HUES48 (cell line): ENCODE measurements around the gene NPAS3.

Experiments
- H3K27ac ChIP-seq: one replicate; pipeline ENCODE4 v1.7.0; 2013; ENCODE audit warnings: low read depth, low read length, inconsistent platforms
- H3K27me3 ChIP-seq: 2 replicates; pipeline ENCODE4 v1.6.1; 2013; ENCODE audit warnings: mild to moderate bottlenecking, low read length; ENCODE audit not compliant: control insufficient read depth, insufficient read depth
- H3K36me3 ChIP-seq: 2 replicates; pipeline ENCODE4 v1.6.1; 2013; ENCODE audit warnings: low read length; ENCODE audit not compliant: control insufficient read depth, insufficient read depth
- H3K4me1 ChIP-seq: 2 replicates; pipeline ENCODE4 v1.6.1; 2013; ENCODE audit warnings: mild to moderate bottlenecking, low read length; ENCODE audit not compliant: control insufficient read depth, insufficient read depth
- H3K4me3 ChIP-seq: 2 replicates; pipeline ENCODE4 v1.5.1; 2013; ENCODE audit warnings: mild to moderate bottlenecking, low read depth, low read length
- H3K9ac ChIP-seq: 2 replicates; pipeline ENCODE4 v1.6.1; 2013; ENCODE audit warnings: mild to moderate bottlenecking, low read depth, low read length, moderate library complexity
- H3K9me3 ChIP-seq: 2 replicates; pipeline ENCODE4 v1.6.1; 2013; ENCODE audit warnings: low read length; ENCODE audit not compliant: control insufficient read depth, insufficient read depth

The NPAS3 gene

DNA sequence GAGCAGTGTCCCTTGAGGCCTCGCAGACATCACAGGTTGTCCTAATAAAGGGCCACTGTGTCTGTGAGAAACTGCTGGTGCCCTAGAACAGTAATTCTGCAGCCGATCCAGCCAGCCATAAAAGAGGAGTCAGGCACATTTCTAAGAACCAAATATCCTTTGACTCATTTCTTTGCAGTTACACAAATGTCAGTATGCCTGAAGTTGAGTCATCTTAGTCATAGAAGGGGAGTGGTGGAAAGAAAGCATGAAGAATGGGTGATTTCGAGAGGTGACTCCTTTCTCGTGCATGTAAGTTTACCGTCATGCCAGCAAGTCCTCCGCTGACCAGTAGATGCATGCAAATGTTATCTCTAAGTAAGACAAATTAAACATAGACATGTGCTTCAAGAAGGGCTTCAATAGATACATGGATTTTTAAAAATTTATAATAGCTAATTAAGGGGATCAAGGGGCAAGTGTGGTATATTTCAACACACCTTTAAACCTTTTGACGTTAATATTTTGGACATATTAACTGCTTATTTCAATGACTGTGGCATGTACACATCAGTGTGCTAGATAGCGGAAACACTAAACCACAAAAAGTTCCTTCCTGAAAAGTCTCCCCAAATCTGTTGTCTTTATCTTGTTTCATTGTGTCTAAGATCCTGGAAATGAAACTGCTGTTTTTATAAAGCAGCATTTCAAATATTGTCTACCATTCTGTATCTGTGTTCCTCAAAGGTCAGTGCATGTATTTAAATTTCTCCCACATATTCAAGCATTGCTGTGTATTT is 497.4 kb downstream of the NPAS3 start:
- Histone ChIP-seq H3K4me1 (no peaks in the 10 kb centered on the region), H3K4me3 (no peak overlapping the region), H3K36me3 (no peaks in the 10 kb centered on the region), H3K9ac (no peak overlapping the region), H3K27me3 (no peaks in the 10 kb centered on the region), H3K27ac (no peak overlapping the region), H3K9me3 (no peaks in the 10 kb centered on the region)

DNA sequence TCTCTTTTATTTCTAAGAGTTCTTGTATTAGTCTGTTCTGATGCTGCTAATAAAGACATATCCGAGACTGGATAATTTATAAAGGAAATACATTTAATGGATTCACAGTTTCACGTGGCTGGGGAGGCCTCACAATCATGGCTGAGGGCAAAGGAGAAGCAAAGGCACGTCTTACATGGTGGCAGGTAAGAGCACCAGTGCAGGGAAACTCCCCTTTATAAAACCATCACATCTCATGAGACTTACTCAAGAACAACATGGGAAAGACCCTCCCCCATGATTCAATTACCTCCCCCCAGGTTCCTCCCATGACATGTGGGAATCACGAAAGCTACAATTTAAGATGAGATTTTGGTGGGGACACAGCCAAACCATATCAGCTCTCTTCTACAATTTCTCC is 503.0 kb downstream of the NPAS3 start:
- H3K9me3 ChIP-seq, result no peaks in the 10 kb centered on the region
- no peak overlapping the region for H3K27ac ChIP-seq
- no peaks in the 10 kb centered on the region for H3K27me3 ChIP-seq
- no peaks in the 10 kb centered on the region for H3K4me1 ChIP-seq
- no peaks in the 10 kb centered on the region for H3K36me3 ChIP-seq
- H3K9ac ChIP-seq, result no peak overlapping the region
- no peak overlapping the region for H3K4me3 ChIP-seq

DNA sequence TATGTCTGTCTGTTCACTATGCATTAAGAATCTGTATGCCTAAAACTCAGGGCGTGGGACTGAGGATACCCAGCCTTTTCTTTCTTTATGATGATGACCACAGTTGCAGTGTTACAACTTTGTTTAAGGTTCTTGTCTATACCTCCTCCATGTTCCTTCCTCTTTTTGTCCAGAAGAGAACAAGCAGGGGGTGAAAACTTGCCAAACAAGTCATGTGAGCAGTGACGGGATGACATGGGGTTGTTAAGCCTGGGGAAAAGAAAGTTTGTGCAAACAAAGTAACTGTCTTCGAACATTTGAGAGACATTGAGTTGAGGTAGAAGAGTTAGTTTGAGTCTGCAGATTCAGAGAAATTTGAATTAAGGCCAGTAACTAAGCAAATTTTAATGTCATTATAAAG is 505.5 kb downstream of the NPAS3 start:
- H3K9me3 ChIP-seq, result no peaks in the 10 kb centered on the region
- no peak overlapping the region for H3K9ac ChIP-seq
- H3K36me3 ChIP-seq, result no peaks in the 10 kb centered on the region
- no peaks in the 10 kb centered on the region for H3K4me1 ChIP-seq
- no peak overlapping the region for H3K27ac ChIP-seq
- H3K27me3 ChIP-seq, result no peaks in the 10 kb centered on the region
- no peak overlapping the region for H3K4me3 ChIP-seq

DNA sequence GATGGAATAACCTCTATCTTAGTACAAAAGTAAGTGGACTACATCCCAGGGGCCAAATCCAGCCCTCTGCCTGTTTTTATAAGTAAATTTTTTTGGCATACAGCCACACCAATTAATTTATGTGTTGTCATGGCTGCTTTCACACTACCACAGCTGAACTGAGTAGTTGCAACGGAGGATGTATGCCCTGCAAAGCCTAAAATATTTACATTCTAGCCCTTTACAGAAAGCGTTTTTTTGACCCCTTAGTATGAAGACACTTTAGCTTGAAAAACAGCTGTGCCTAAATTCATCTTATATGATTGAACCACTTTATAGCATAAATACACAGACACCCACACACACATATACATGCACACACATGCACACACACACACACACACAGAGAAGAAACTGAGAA is 510.6 kb downstream of the NPAS3 start:
- no peak overlapping the region for H3K27ac ChIP-seq
- no peak overlapping the region for H3K9ac ChIP-seq
- H3K4me1 ChIP-seq, result no peaks in the 10 kb centered on the region
- H3K36me3 ChIP-seq, result no peaks in the 10 kb centered on the region
- H3K4me3 ChIP-seq, result no peak overlapping the region
- H3K27me3 ChIP-seq, result no peaks in the 10 kb centered on the region
- H3K9me3 ChIP-seq, result no peaks in the 10 kb centered on the region

DNA sequence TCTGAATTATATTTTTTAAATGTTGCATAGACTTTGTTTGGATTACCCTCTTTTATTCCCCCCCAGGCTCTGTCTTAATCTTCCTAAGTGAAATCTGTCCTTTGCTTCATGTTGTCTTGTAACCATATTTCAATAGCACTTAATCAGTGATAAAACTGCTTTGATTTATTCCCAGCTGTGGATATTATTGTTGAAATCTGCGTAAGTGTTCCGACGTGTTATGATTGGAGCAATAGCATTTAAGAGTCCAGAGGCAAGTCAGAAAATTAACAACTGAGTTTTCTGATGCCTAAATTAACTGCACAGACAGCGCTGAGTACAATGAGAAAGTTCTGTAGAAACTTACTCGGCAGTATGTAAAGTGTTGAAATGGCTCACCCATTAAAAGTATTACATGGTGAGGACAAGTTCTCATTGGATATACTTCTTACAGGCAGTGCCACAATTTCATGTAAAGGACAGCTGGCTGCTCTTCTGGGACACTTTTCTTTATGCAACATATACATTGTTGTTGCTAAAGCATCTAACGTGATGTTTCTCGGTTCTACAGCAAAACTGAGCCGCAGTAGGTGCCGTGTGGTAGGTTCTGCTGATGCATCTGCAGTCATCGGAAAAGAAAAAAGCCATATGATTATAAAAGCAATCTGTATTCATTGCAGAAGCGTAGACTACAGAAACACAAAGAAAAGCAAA is 511.2 kb downstream of the NPAS3 start:
- Histone ChIP-seq H3K9ac (no peak overlapping the region), H3K9me3 (no peaks in the 10 kb centered on the region), H3K27ac (no peak overlapping the region)

DNA sequence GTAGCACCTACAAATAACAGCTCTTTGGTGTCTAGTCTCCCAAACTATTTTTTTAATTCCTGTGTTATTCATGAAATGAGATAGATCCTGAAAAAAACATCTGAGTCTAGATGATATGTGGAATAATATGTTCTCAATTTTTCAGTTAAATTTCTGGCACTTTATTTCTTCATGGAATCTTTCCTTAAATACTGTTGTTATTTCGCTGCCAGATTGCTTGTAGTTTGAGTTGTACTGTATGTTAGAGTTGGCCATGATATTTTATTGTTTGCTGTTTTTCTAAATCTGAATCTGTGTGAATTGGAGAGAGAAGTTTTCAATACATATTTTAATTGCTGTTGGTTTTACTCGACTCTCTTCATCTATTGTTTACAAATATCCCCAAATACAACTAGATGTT is 511.7 kb downstream of the NPAS3 start:
- H3K9ac ChIP-seq, result no peak overlapping the region
- no peaks in the 10 kb centered on the region for H3K27me3 ChIP-seq
- H3K9me3 ChIP-seq, result no peaks in the 10 kb centered on the region
- no peaks in the 10 kb centered on the region for H3K36me3 ChIP-seq
- no peak overlapping the region for H3K4me3 ChIP-seq
- H3K27ac ChIP-seq, result no peak overlapping the region
- H3K4me1 ChIP-seq, result no peaks in the 10 kb centered on the region

More for the DNA sequence above, 511.2 kb downstream of the NPAS3 start:
- Histone ChIP-seq H3K4me1 (no peaks in the 10 kb centered on the region), H3K27me3 (no peaks in the 10 kb centered on the region), H3K4me3 (no peak overlapping the region), H3K36me3 (no peaks in the 10 kb centered on the region)

DNA sequence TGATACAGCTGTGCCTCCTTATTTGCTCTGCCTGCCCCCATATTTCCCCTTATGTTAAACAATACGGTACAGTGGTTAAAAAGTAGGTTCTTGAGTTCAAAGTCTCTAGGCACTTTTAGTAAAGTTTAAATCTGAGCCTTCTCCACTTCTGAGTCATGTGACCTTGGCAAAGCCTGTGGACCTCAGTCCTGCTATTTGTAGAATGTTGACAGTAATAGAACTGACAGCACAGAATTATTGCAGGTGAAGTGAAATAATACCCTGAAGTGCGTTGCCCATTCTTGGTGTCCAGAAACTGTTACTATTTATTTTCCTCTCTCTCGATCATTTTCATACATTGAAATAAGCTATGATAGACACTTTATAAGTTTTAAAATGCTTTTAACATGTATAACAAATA is 512.5 kb downstream of the NPAS3 start:
- Histone ChIP-seq H3K9ac (no peak overlapping the region), H3K9me3 (no peaks in the 10 kb centered on the region), H3K36me3 (no peaks in the 10 kb centered on the region), H3K27ac (no peak overlapping the region), H3K4me1 (no peaks in the 10 kb centered on the region), H3K4me3 (no peak overlapping the region), H3K27me3 (no peaks in the 10 kb centered on the region)

DNA sequence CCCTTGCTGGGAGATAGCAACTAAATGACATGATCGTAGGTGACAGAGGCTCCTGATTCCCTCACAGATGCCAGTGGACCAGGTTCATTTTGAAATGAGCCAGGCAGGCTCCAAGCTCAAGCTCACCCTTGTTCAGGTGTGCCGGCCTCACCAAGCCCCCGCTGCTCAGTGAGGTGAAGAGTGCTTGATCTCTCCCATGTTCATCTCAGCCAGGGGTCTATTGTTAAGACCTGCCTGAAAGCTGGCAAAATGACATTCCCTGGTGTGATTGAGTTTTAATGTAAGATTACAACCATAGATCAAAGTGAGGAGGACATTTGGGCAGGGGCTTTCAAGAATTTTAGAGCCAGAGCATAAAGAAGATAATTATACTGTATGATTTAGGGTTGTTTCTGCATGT is 514.3 kb downstream of the NPAS3 start:
- Histone ChIP-seq H3K4me1 (no peaks in the 10 kb centered on the region), H3K27me3 (no peaks in the 10 kb centered on the region), H3K9me3 (no peaks in the 10 kb centered on the region), H3K4me3 (no peak overlapping the region), H3K9ac (no peak overlapping the region), H3K36me3 (no peaks in the 10 kb centered on the region), H3K27ac (no peak overlapping the region)

DNA sequence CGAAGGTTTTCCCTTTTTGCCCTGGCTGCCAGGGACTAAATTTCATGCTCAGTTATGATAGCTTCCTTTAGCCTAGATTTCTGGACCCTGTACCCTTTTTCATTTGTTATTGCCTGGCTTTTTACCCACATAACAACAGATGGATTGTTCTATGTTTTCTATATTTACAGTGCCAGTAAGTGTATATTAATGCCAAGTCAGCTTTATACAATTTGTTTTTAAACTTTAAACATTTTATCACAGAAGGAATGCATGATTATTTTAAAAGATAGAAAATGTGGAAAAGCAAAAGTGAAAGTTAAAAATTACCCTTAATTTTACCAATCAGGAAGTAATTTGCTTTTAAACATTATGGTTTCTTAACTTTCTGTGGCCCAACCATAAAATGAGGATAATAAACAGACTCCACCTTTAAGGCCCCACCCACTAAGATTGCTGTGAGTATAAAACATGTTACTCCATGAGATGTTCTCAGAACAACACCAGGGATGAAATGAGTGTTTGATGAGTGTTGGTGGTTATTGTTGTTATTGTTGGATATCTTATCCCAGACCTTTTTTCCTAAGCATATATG is 515.4 kb downstream of the NPAS3 start:
- Histone ChIP-seq H3K27ac (no peak overlapping the region), H3K36me3 (no peaks in the 10 kb centered on the region), H3K9ac (no peak overlapping the region), H3K4me1 (no peaks in the 10 kb centered on the region), H3K9me3 (no peaks in the 10 kb centered on the region), H3K4me3 (no peak overlapping the region), H3K27me3 (no peaks in the 10 kb centered on the region)

DNA sequence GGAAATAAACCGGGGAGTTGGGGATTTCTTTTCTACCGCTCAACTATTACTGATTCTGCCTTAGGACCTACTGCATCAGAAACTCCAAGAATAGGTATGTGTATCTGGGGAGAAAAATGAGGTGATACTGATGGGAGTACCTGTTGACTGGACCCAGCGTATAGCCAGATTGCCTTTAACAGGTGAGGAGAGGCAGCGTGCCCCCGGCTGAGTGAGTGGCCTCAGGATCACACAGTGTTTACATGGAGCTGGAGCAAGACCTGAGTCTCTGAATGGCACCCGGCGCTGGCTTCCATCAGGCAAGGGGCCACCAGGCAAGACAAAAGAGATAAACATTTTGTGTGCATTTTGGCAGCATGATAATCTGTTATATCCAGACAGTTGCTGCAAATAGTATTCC is 516.0 kb downstream of the NPAS3 start:
- no peak overlapping the region for H3K9ac ChIP-seq
- H3K27ac ChIP-seq, result no peak overlapping the region
- H3K36me3 ChIP-seq, result no peaks in the 10 kb centered on the region
- no peaks in the 10 kb centered on the region for H3K27me3 ChIP-seq
- H3K4me3 ChIP-seq, result no peak overlapping the region
- H3K9me3 ChIP-seq, result no peaks in the 10 kb centered on the region
- no peaks in the 10 kb centered on the region for H3K4me1 ChIP-seq

DNA sequence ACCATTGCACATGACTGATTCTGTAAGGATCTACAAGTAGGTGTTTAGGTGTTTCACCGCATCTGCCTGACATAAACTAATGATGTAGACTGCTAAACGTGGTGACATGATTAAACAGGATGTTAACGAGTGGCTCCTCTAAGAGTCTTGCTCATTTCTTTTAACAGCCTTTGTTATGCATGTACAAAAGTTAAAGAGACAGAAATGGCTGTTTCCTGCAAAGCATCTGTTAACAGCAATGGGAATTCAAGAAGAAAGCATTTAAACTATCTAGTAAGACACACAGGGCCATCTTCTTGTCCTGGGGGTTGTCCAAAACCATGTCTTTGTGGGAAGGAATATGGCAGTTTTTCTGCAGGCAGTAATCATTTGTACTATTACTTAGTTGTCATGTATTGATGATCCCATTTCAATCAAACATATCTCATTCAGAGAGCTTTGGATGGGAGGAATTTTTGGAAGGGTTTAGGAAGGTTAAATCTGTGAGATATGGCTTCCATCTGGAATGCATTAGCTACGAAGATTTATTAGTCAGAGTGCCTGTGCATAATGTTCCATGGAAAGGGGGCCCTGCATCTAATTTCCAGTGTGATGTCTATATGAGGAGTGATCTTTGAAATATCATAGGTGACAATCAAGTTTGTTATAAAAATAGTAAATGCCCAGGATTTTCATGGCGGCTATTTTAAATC is 517.1 kb downstream of the NPAS3 start:
- Histone ChIP-seq H3K36me3 (no peaks in the 10 kb centered on the region), H3K4me3 (no peak overlapping the region), H3K9me3 (no peaks in the 10 kb centered on the region), H3K27ac (no peak overlapping the region), H3K4me1 (no peaks in the 10 kb centered on the region), H3K27me3 (no peaks in the 10 kb centered on the region), H3K9ac (no peak overlapping the region)
